ENCODE data around the gene RRAS.

GRCh38 chr19:49594993-49595818, 44.7 kb downstream of the RRAS start:
- TF ChIP-seq CTCF (IDR thresholded peaks at IDR 0.05; ENCODE audit: insufficient read depth, low read length) = no peak
- no peak for TF ChIP-seq POLR2AphosphoS5 (IDR thresholded peaks at IDR 0.05; ENCODE audit: low read depth)
